Measurements from ENCODE around the gene PRELP.
"Not testable (repeated sequence)": the region's sequence is repeated elsewhere in the genome, so short reads cannot be mapped to it uniquely, and the experiment has no call there.

The PRELP gene

GRCh38 chr1:203453616-203454015 lies 22.0 kb upstream of the PRELP start:
- no peak for DNase-seq (ENCODE audit: low read depth in 2 of 2)

GRCh38 chr1:203454986-203455471 lies 20.6 kb upstream of the PRELP start:
- peak; percentile 42 to 48 for DNase-seq (ENCODE audit: low read depth in 2 of 2)

- DNase-seq (ENCODE audit: low read depth in 2 of 2): no peak
Observed at GRCh38 chr1:203455706-203456105, 19.9 kb upstream of the PRELP start.

- no peak for DNase-seq (ENCODE audit: low read depth in 2 of 2)
Observed at GRCh38 chr1:203456577-203456976, 19.0 kb upstream of the PRELP start.

GRCh38 chr1:203458078-203458477 lies 17.5 kb upstream of the PRELP start:
- DNase-seq (ENCODE audit: low read depth in 2 of 2): no peak

GRCh38 chr1:203459671-203460201 lies 15.9 kb upstream of the PRELP start:
- no peak for DNase-seq (ENCODE audit: low read depth in 2 of 2)

- DNase-seq (ENCODE audit: low read depth in 2 of 2): no peak
Observed at GRCh38 chr1:203461717-203462116, 13.9 kb upstream of the PRELP start.

- no peak for DNase-seq (ENCODE audit: low read depth in 2 of 2)
Observed at GRCh38 chr1:203462143-203462542, 13.5 kb upstream of the PRELP start.

GRCh38 chr1:203462878-203463277 lies 12.7 kb upstream of the PRELP start:
- DNase-seq (ENCODE audit: low read depth in 2 of 2): peak; percentile 66 to 68

GRCh38 chr1:203463469-203464062 lies 12.0 kb upstream of the PRELP start:
- DNase-seq (ENCODE audit: low read depth in 2 of 2): peak; percentile 68 to 76

- no peak for DNase-seq (ENCODE audit: low read depth in 2 of 2)
Observed at GRCh38 chr1:203464226-203464625, 11.4 kb upstream of the PRELP start.

- no peak for DNase-seq (ENCODE audit: low read depth in 2 of 2)
Observed at GRCh38 chr1:203464743-203465142, 10.9 kb upstream of the PRELP start.

- no peak for DNase-seq (ENCODE audit: low read depth in 2 of 2)
Observed at GRCh38 chr1:203465146-203465798, 10.3 kb upstream of the PRELP start.

GRCh38 chr1:203465948-203466347 lies 9.7 kb upstream of the PRELP start:
- no peak for DNase-seq (ENCODE audit: low read depth in 2 of 2)

GRCh38 chr1:203466906-203467549 lies 8.6 kb upstream of the PRELP start:
- DNase-seq (ENCODE audit: low read depth in 2 of 2): not testable (repeated sequence)

GRCh38 chr1:203467550-203467921 lies 8.1 kb upstream of the PRELP start:
- DNase-seq (ENCODE audit: low read depth in 2 of 2): no peak

GRCh38 chr1:203468326-203468725 lies 7.3 kb upstream of the PRELP start:
- no peak for DNase-seq (ENCODE audit: low read depth in 2 of 2)

GRCh38 chr1:203470240-203470639 lies 5.4 kb upstream of the PRELP start:
- no peak for DNase-seq (ENCODE audit: low read depth in 2 of 2)

- no peak for DNase-seq (ENCODE audit: low read depth in 2 of 2)
Observed at GRCh38 chr1:203471841-203472240, 3.8 kb upstream of the PRELP start.

- no peak for DNase-seq (ENCODE audit: low read depth in 2 of 2)
Observed at GRCh38 chr1:203473281-203473680, 2.3 kb upstream of the PRELP start.

GRCh38 chr1:203473781-203474305 lies 1.8 kb upstream of the PRELP start:
- DNase-seq (ENCODE audit: low read depth in 2 of 2): no peak

GRCh38 chr1:203476216-203476814 lies 709 bp downstream of the PRELP start:
- DNase-seq (ENCODE audit: low read depth in 2 of 2): no peak

Data from fibroblast of skin of left quadriceps (primary cell).